HCT116 (cell line): ENCODE measurements around the gene TEDC1. TPM values are rescaled to one million over a fixed set of nuclear protein-coding genes. Genes with fewer than 3 reads are reported as not detected.

Experiments
- ATAC-seq: fragments of 200-7000 bp; cut with Tn5 transposase; 2 replicates; pipeline ENCODE4 v1.9.1; 2020; ENCODE audit warnings: mild to moderate bottlenecking, moderate library complexity
- BruUV-seq: library from RNA; stranded (reverse); fragments of 400-500 nt; replicated peaks from 2 replicates; lab custom pipeline; 2021; lab: Mats Ljungman, UMichigan
- CTCF ChIA-PET: fragments of 300-600 bp; sonication (Branson Sonifier 250); formaldehyde crosslinking; loops from one replicate; lab custom pipeline; 2021; ENCODE audit warnings: antibody characterized with exemption; lab: Charles Lee
- POLR2A ChIA-PET: fragments of 300-600, 350-600 bp; sonication (Branson Sonifier 250); formaldehyde crosslinking; loops from one replicate; lab custom pipeline; 2021; ENCODE audit warnings: antibody characterized with exemption; lab: Charles Lee
- RAD21 ChIA-PET, 2 experiments: fragments of 300-600 bp; sonication (Branson Sonifier 250); formaldehyde crosslinking; loops; one replicate each; lab custom pipeline; 2023; ENCODE audit warnings: low total read pairs in 2 of 2; ENCODE audit not compliant: uncharacterized antibody in 2 of 2, unreplicated experiment in 2 of 2, low non-redundant PET in 1 of 2; lab: Charles Lee
- DNase-seq: peaks from one replicate; pipeline ENCODE4 v3.0.0-alpha.2; 2010; ENCODE audit warnings: low read depth, low spot score
- H2AFZ ChIP-seq: fragments of 200-600 bp; shearing (Covaris generic), sonication (generic); 2 replicates; pipeline ENCODE4 v1.6.1; 2017; ENCODE audit warnings: low read depth, mixed run types, mixed read lengths, antibody characterized with exemption, low read length; ENCODE audit not compliant: poor library complexity, severe bottlenecking
- H3K27ac ChIP-seq: 2 replicates; pipeline ENCODE4 v1.5.1; 2012; ENCODE audit warnings: low read depth, low read length
- H3K27me3 ChIP-seq: fragments of 200-600 bp; sonication (generic); 2 replicates; pipeline ENCODE4 v1.6.1; 2016; ENCODE audit warnings: mixed run types, low read length, mixed read lengths; ENCODE audit not compliant: insufficient read depth
- H3K36me3 ChIP-seq, 2 experiments: fragments of 200-500 bp in 1 of 2; fragments of 200-600 bp in 1 of 2; sonication (Bioruptor generic) in 1 of 2; sonication (generic) in 1 of 2; 2 replicates each; pipeline versions ENCODE4 v1.5.1 to v1.6.1; 2014 to 2016; ENCODE audit warnings: low read length in 2 of 2, inconsistent platforms in 1 of 2, mixed read lengths in 1 of 2, mixed run types in 1 of 2; ENCODE audit not compliant: insufficient read depth in 2 of 2, control insufficient read depth in 1 of 2
- H3K4me1 ChIP-seq, 2 experiments: fragments of 200-600 bp in 1 of 2; sonication (generic) in 1 of 2; 2 replicates each; pipeline versions ENCODE4 v1.5.1 to v1.6.1; 2012 to 2017; ENCODE audit warnings: low read length in 2 of 2, inconsistent platforms in 1 of 2, mild to moderate bottlenecking in 1 of 2, mixed read lengths in 1 of 2, mixed run types in 1 of 2, moderate library complexity in 1 of 2; ENCODE audit not compliant: insufficient read depth in 2 of 2, control insufficient read depth in 1 of 2
- H3K4me2 ChIP-seq: fragments of 200-600 bp; sonication (generic); 2 replicates; pipeline ENCODE4 v1.6.1; 2017; ENCODE audit warnings: mixed run types, low read length, mixed read lengths
- H3K4me3 ChIP-seq, 2 experiments: fragments of 200-600 bp in 1 of 2; sonication (generic) in 1 of 2; replicated peaks in 1 of 2; 2 replicates each; pipeline ENCODE4 v1.5.1; 2011 to 2016; ENCODE audit warnings: low read length in 2 of 2, control low read depth in 1 of 2, low read depth in 1 of 2, mild to moderate bottlenecking in 1 of 2, mixed read lengths in 1 of 2, mixed run types in 1 of 2
- H3K79me2 ChIP-seq: fragments of 200-600 bp; sonication (generic); 2 replicates; pipeline ENCODE4 v1.6.1; 2017; ENCODE audit warnings: mild to moderate bottlenecking, mixed run types, low read length, moderate library complexity, mixed read lengths; ENCODE audit not compliant: insufficient read depth
- H3K9ac ChIP-seq: fragments of 200-600 bp; sonication (generic); 2 replicates; pipeline ENCODE4 v1.6.1; 2016; ENCODE audit warnings: low read length, mixed read lengths
- H3K9me2 ChIP-seq: fragments of 200-600 bp; sonication (generic), shearing (Covaris generic); 2 replicates; pipeline ENCODE4 v1.6.1; 2017; ENCODE audit warnings: mixed run types, mild to moderate bottlenecking, moderate library complexity; ENCODE audit not compliant: insufficient read depth
- H3K9me3 ChIP-seq, 2 experiments: fragments of 200-500 bp in 1 of 2; fragments of 200-600 bp in 1 of 2; sonication (Bioruptor generic) in 1 of 2; sonication (generic) in 1 of 2; 2 replicates each; pipeline ENCODE4 v1.6.1; 2014 to 2017; ENCODE audit warnings: low read length in 2 of 2, mixed read lengths in 2 of 2, inconsistent platforms in 1 of 2, low read depth in 1 of 2, mild to moderate bottlenecking in 1 of 2, mixed run types in 1 of 2, moderate library complexity in 1 of 2; ENCODE audit not compliant: control insufficient read depth in 1 of 2, insufficient read depth in 1 of 2
- H4K20me1 ChIP-seq: fragments of 200-600 bp; sonication (generic), shearing (Covaris generic); 2 replicates; pipeline ENCODE4 v1.6.1; 2017; ENCODE audit warnings: mixed run types, mild to moderate bottlenecking, moderate library complexity; ENCODE audit not compliant: insufficient read depth
- EGR1 ChIP-seq: IDR thresholded peaks from 2 replicates; pipeline ENCODE4 v1.6.1; 2012; ENCODE audit warnings: low read depth
- EZH2phosphoT487 ChIP-seq: fragments of 200-600 bp; IDR thresholded peaks from 2 replicates; pipeline ENCODE4 v1.6.1; 2018; ENCODE audit warnings: antibody characterized with exemption, borderline replicate concordance
- FOSL1 ChIP-seq: IDR thresholded peaks from 2 replicates; pipeline ENCODE4 v1.6.1; 2012; ENCODE audit warnings: low read depth
- JUND ChIP-seq: IDR thresholded peaks from 2 replicates; pipeline ENCODE4 v1.6.1; 2012
- SIN3A ChIP-seq: IDR thresholded peaks from 2 replicates; pipeline ENCODE4 v1.6.1; 2012; ENCODE audit warnings: low read depth
- YY1 ChIP-seq: IDR thresholded peaks from 2 replicates; pipeline ENCODE4 v1.6.1; 2011; ENCODE audit warnings: low read length, low read depth, moderate library complexity, mild to moderate bottlenecking; ENCODE audit not compliant: insufficient replicate concordance; ENCODE audit errors: extremely low read depth
- ZBTB33 ChIP-seq: IDR thresholded peaks from 2 replicates; pipeline ENCODE4 v1.6.1; 2011; ENCODE audit warnings: mild to moderate bottlenecking, low read length, moderate library complexity; ENCODE audit not compliant: insufficient replicate concordance; ENCODE audit errors: extremely low read depth
- intact Hi-C: fragments of 100-400 bp; cut with micrococcal nuclease; formaldehyde crosslinking; loops from 2 replicates; pipeline ENCODE4 v1.10.0; 2022
- total RNA-seq: library from RNA; stranded (reverse); gene quantifications from one replicate; pipeline ENCODE4 v1.2.1, GENCODE V29; 2021; ENCODE audit not compliant: unreplicated experiment

TEDC1 gene
- total RNA-seq, 1 experiment from 2014 or later, result 40.4 TPM

DNA sequence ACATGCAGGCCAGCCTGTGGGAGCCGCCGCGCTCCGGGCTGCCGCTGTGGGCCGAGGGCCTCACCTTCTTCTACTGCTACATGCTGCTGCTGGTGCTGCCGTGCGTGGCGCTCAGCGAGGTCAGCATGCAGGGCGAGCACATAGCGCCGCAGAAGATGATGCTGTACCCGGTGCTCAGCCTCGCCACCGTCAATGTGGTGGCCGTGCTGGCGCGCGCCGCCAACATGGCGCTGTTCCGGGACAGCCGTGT, 38.2 kb downstream of the TEDC1 start:
- no TSS peak for BruUV-seq
- Histone ChIP-seq H3K27me3 (no peaks in the 10 kb centered on the region), H3K27ac (no peak overlapping the region), H4K20me1 (no peaks in the 10 kb centered on the region), H3K9me3 (no peaks in the 10 kb centered on the region), H3K9me2 (no peaks in the 10 kb centered on the region), H2AFZ (no peak overlapping the region), H3K79me2 (no peaks in the 10 kb centered on the region), H3K4me2 (no peak overlapping the region), H3K36me3 (no peaks in the 10 kb centered on the region), H3K9ac (no peak overlapping the region), H3K4me3 (no peak overlapping the region), H3K4me1 (peaks cover 8 to 23% of the 10 kb centered on the region in 2 experiments; a peak in 3 of 4 replicates)
- DNase-seq (no peak), ATAC-seq (no peak)
- ChIA-PET POLR2A (no interaction called here), CTCF (interaction anchor here (1.6 kb wide), 1 partner anchor 40 kb away, joined by 11 read pairs; no protein-coding TSS in a partner anchor), RAD21 (no interaction called here)
- intact Hi-C loops, result loop anchor here (5.0 kb wide), 1 partner anchor 37 kb away; the partner anchor contains the start of gene TEDC1
- no peak for TF ChIP-seq JUND
- no peak for TF ChIP-seq EGR1
- no peak for TF ChIP-seq YY1
- TF ChIP-seq FOSL1, result no peak
- TF ChIP-seq ZBTB33, result no peak
- no peak for TF ChIP-seq SIN3A
- TF ChIP-seq EZH2phosphoT487, result no peak
